HL-60/S4 (cell line): ENCODE data around the gene CMYA5.
"Not testable (repeated sequence)": the region's sequence is repeated elsewhere in the genome, so short reads cannot be mapped to it uniquely, and the experiment has no call there.

Source experiments
- in situ Hi-C: fragments of 300-500 bp; cut with MboI; formaldehyde crosslinking; loops from 2 replicates; pipeline ENCODE4 v1.14.3; 2022; ENCODE audit warnings: low sequenced_read_pairs

The CMYA5 gene

DNA sequence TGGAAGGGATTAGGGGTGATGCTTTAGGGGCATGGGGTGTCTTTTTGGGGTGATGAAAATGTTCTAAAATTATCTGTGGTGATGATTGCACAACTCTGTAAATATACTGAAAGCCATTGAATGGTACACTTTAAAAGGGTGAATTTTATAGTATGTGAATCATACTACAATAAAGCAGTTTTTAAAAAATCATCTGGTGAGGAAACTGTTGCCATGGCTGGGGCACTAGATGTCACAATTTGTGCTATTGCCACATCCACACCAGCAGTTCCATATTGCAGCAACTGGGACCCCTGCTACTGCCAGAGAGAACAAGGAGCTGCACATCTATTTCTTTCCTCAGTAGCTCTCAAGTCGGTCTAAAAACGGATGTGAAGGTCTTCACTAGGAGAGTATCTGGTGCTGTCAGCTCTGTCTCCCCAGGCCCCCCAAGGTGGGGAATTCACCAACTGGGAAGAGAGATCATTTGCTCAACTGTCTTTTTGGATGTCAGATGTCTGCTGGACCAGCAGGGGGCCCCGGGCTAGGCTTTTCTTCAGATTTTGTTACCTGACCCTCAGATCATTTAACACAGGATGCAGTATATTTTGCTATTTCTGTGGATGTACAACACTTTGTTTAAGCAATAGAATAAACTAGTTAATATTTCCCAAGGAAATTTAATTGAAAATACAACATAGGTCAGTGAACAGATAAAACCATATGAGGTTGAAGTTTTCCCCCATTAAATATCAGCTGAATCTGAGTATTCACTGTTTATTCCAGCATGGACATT is 13.2 kb downstream of the CMYA5 start:
- in situ Hi-C loops, result no loop called here

DNA sequence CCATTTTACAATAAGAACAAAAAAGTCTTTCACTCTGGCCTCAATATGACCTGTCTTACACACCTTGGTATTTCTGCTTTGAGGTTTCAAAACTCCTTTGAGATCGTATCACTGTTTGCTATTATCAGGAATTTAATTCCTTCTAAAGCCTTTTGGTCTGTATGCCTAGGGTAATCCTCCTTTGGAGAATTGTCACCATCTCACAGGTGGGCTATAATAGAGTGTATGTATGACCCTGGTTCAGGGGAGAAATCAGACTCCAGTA is 13.7 kb downstream of the CMYA5 start:
- in situ Hi-C loops, result no loop called here

- in situ Hi-C loops, result no loop called here
Observed at GRCh38 chr5:79704553-79704952, 14.9 kb downstream of the CMYA5 start.

GRCh38 chr5:79705632-79706031 is 16.0 kb downstream of the CMYA5 start:
- in situ Hi-C loops, result no loop called here

GRCh38 chr5:79706317-79706716 is 16.7 kb downstream of the CMYA5 start:
- in situ Hi-C loops, result not testable (repeated sequence)

DNA sequence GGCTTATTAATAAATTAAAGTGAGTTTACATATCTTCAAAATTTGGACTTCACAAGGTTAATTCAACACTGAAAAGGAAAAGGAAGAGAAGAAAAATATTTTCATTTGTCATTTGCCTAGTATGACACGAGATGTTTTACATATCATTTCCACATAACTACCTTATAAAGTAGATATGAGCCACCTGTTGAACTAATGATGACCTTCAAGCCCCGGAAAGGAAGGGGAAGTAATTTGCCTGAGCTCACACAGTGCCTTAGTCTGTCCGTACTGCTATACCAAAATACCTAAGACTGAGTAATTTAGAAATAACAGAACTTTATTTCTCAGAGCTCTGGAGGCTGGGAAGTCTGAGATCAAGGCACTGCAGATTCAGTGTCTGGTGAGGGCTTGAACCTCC is 17.9 kb downstream of the CMYA5 start:
- in situ Hi-C loops, result no loop called here

- in situ Hi-C loops, result no loop called here
Observed at GRCh38 chr5:79712741-79713140, 23.1 kb downstream of the CMYA5 start.

- in situ Hi-C loops, result no loop called here
Observed at GRCh38 chr5:79713727-79714126, 24.1 kb downstream of the CMYA5 start.

GRCh38 chr5:79716839-79717238 is 27.2 kb downstream of the CMYA5 start:
- in situ Hi-C loops, result no loop called here

GRCh38 chr5:79720096-79720495 is 30.5 kb downstream of the CMYA5 start:
- in situ Hi-C loops, result no loop called here

DNA sequence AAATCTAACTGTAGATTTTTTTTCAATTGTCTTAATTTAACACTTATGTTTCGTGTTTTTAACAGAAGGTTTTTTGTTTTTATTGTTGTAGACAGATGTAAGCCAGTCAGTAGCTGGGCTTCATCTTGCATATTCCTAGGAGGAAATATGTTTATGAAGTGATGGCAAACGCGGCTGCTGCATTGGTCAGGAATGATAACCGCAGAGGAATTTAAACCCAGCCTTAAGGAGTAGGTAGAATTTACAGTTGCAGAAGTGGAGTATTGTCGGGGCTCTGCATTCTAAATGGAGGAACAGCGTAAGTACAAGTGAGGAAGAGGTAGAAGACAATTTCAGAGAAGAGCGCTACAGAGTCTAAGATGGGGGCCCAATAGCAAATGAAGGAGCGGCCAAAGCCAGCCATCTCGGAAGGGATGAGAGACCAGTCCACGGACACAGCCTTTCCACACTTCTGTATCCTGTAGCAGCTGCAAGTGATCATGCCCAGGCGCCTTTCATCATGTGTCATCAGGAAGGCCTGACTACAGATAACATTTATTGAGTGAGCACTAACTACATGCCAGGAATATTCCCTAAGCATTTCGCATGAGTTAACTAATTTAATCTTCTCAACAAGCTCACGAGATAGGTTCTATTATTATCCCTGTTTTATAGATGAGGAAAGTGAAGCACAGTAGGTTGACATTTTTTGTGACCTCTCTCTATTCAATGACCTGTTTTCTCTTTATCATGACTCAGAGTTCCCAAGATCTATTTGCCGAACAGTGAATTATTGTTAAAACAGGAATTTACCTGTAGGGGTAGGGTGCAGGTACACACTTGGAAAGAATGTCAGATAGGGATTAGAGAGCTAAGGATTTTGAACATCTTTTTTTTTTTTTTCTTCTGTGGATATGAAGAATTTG is 38.1 kb downstream of the CMYA5 start:
- in situ Hi-C loops, result no loop called here

DNA sequence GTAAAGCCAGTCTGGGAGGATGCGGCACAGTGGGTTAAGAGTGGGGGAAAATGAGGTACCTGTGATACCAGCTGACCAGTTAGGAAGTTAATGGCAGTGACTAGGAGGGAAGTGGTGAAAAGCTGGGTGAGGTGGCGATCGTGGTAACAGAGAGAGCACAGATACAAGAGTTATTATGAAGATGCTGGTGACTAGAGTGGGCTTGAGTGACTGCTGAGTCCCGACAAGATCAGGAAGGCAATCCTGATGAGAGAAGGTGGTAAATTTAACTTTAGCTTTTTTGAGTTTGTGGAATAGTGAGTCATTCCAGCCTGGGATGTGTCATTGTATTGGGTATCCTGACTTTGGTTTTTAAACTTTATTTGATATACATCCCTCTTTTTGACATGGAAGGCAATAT is 38.8 kb downstream of the CMYA5 start:
- in situ Hi-C loops, result no loop called here

DNA sequence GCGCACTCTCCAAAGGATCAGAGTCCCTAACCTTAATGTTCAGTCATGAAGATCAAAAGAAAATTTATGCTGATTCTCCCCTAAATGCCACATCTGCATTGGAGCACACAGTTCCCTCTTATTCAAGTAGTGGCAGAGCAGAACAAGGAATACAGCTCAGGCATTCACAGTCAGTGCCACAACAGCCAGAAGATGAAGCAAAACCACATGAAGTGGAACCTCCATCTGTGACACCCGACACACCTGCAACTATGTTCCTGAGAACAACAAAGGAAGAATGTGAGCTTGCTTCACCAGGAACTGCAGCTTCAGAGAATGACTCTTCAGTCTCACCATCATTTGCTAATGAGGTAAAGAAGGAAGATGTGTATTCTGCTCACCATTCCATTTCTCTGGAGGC is 40.0 kb downstream of the CMYA5 start:
- in situ Hi-C loops, result no loop called here

DNA sequence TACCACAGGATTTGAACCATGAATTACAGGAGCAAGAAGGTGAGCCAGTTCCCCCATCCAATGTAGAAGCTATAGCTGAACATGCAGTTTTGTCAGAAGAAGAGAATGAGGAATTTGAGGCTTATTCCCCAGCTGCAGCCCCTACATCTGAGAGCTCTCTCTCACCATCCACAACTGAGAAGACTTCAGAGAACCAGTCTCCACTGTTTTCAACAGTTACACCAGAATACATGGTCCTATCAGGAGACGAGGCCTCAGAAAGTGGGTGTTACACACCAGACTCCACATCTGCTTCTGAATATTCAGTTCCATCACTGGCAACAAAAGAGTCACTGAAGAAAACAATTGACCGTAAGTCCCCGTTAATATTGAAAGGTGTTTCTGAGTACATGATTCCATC is 40.9 kb downstream of the CMYA5 start:
- in situ Hi-C loops, result no loop called here

GRCh38 chr5:79731775-79732174 is 42.1 kb downstream of the CMYA5 start:
- in situ Hi-C loops, result no loop called here

GRCh38 chr5:79736528-79737514 is 47.2 kb downstream of the CMYA5 start:
- in situ Hi-C loops, result no loop called here

- in situ Hi-C loops, result no loop called here
Observed at GRCh38 chr5:79738349-79738748, 48.7 kb downstream of the CMYA5 start.

DNA sequence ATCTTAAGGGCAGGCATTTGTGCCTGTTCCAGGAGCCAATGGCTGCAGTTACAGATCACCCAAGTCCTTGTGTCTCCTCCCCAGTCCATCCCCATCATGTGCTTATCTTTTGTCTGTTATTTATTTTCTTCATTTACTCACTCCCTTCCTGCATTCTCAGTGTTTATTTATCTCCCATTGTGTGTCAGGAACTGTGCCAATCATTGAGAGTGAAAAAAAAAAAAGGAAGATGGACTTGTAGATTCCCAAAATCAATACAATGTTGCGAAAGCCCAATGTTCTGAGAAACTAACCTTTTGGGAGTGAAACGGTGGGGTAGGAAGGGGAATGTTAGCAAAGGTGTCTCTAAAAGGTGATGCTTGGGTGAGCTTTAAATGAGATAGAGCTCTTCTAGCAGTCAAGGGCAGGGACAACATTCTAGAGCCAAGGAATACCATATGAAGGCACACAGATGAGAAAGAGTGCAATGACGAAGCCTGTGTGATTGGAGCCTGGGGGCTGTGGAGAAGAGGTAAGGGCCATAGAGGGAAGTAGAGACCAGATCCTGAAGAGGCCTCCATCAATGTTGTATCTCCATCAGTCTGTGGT is 53.0 kb downstream of the CMYA5 start:
- in situ Hi-C loops, result no loop called here

DNA sequence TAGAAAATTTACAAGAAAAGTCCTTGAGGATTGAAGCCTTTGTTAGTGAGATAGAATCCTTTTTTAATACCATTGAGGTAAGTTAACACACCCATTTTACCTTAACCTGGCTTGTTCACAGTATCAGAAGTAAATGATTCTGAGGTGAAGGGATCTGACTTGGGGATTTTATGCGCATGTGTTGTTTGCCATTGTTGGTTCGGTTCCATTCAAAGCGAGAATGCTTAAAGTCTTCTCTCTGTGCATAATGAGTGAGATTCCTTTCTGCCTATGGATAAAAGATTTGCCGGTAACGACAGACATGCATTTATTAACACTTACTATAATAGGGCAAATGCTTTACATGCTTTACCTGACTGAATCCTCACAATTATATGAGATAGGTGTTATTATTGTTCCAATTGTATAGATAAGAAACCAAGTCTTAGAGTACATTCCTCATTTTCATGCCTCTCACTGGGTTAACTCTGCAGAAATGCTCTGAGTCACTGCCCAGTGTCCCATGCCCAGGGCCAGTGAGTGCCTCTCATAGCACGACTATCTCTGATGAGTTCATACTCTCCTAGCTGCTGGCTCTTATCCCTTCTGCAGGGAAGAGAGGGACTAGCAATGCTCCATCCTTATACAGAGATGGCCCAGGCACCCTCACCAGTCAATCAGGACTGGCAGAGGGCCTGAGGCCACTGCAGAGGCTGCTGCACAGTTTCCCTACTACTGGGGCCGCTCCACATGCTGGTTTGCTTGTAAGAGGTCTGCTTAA is 54.4 kb downstream of the CMYA5 start:
- in situ Hi-C loops, result no loop called here

GRCh38 chr5:79745255-79745654 is 55.6 kb downstream of the CMYA5 start:
- in situ Hi-C loops, result no loop called here
